Type B pancreatic cell (in vitro differentiated cells): ENCODE results near the gene PARP12. TPM values are rescaled to one million over a fixed set of nuclear protein-coding genes. Genes with fewer than 3 reads are reported as not detected.

Source experiments
- total RNA-seq: library from RNA; stranded (reverse); gene quantifications from 2 replicates; pipeline ENCODE4 v1.2.1, GENCODE V29; 2021; ENCODE audit warnings: low replicate concordance

The PARP12 gene
- total RNA-seq, 1 donor from 2014 or later = 11.9 TPM

Other genes with a start within 250 kb of the PARP12 start
- 4.2 and 5.8 TPM in 2 replicates for gene TBXAS1, start 233.7 kb downstream of the PARP12 start, total RNA-seq
- gene KDM7A, start 114.0 kb upstream of the PARP12 start, total RNA-seq = 7.5 and 9.3 TPM in 2 replicates